HEK293 (cell line): ENCODE measurements around the gene XPO1.

ENCODE experiments used
- CTCF ChIP-seq: fragments of 450-650 bp; formaldehyde crosslinking; IDR thresholded peaks from 2 replicates; pipeline ENCODE4 v1.5.1; 2016; ENCODE audit warnings: missing biosample characterization, missing genetic modification characterization
- KLF16 ChIP-seq: fragments of 450-650 bp; formaldehyde crosslinking; IDR thresholded peaks from 2 replicates; pipeline ENCODE4 v1.5.1; 2017; ENCODE audit warnings: missing biosample characterization, missing genetic modification characterization
- YY1 ChIP-seq: fragments of 450-650 bp; formaldehyde crosslinking; IDR thresholded peaks from 2 replicates; pipeline ENCODE4 v1.5.1; 2018; ENCODE audit warnings: missing biosample characterization, missing genetic modification characterization
- ZBTB44 ChIP-seq: fragments of 450-650 bp; IDR thresholded peaks from 2 replicates; pipeline ENCODE4 v1.5.1; 2018; ENCODE audit warnings: missing biosample characterization, mild to moderate bottlenecking, missing genetic modification characterization
- ZBTB49 ChIP-seq: fragments of 450-650 bp; formaldehyde crosslinking; IDR thresholded peaks from 2 replicates; pipeline ENCODE4 v1.5.1; 2016; ENCODE audit warnings: missing biosample characterization, missing genetic modification characterization, low read depth
- ZNF10 ChIP-seq: fragments of 450-650 bp; formaldehyde crosslinking; IDR thresholded peaks from 2 replicates; pipeline ENCODE4 v1.5.1; 2017; ENCODE audit warnings: missing biosample characterization, missing genetic modification characterization
- ZNF26 ChIP-seq: fragments of 450-650 bp; formaldehyde crosslinking; IDR thresholded peaks from 2 replicates; pipeline ENCODE4 v1.5.1; 2016; ENCODE audit warnings: missing biosample characterization, missing genetic modification characterization
- ZNF423 ChIP-seq: fragments of 450-650 bp; formaldehyde crosslinking; IDR thresholded peaks from 2 replicates; pipeline ENCODE4 v1.5.1; 2016; ENCODE audit warnings: missing biosample characterization, missing genetic modification characterization
- ZNF555 ChIP-seq: fragments of 450-650 bp; formaldehyde crosslinking; conservative IDR thresholded peaks from 2 replicates; pipeline ENCODE4 v1.5.1; 2017; ENCODE audit warnings: missing biosample characterization, mild to moderate bottlenecking, missing genetic modification characterization, inconsistent platforms
- ZNF624 ChIP-seq: fragments of 450-650 bp; formaldehyde crosslinking; IDR thresholded peaks from 2 replicates; pipeline ENCODE4 v1.5.1; 2017; ENCODE audit warnings: missing biosample characterization, missing genetic modification characterization
- ZNF707 ChIP-seq: fragments of 450-650 bp; formaldehyde crosslinking; IDR thresholded peaks from 2 replicates; pipeline ENCODE4 v1.5.1; 2016; ENCODE audit warnings: missing biosample characterization, missing genetic modification characterization
- ZSCAN18 ChIP-seq: fragments of 450-650 bp; formaldehyde crosslinking; IDR thresholded peaks from 2 replicates; pipeline ENCODE4 v1.5.1; 2016; ENCODE audit warnings: missing biosample characterization, missing genetic modification characterization
- ZSCAN4 ChIP-seq: fragments of 450-650 bp; formaldehyde crosslinking; IDR thresholded peaks from 2 replicates; pipeline ENCODE4 v1.5.1; 2017; ENCODE audit warnings: missing biosample characterization, missing genetic modification characterization

GRCh38 chr2:61499060-61499459, 39.1 kb downstream of the XPO1 start:
- no peak for TF ChIP-seq ZNF26
- no peak for TF ChIP-seq CTCF (tag by site-specific recombination)
- no peak for TF ChIP-seq ZSCAN4 (tag by site-specific recombination)
- no peak for TF ChIP-seq ZSCAN18
- no peak for TF ChIP-seq KLF16 (tag by site-specific recombination)
- no peak for TF ChIP-seq ZNF555 (tag by site-specific recombination)
- no peak for TF ChIP-seq ZNF423 (tag by site-specific recombination)
- TF ChIP-seq ZNF624 (tag by site-specific recombination): no peak
- no peak for TF ChIP-seq ZNF10 (tag by site-specific recombination)
- TF ChIP-seq ZBTB44 (tag by site-specific recombination): no peak
- no peak for TF ChIP-seq YY1 (tag by site-specific recombination)
- TF ChIP-seq ZNF707: no peak
- no peak for TF ChIP-seq ZBTB49 (tag by site-specific recombination)
